Erythroblast (primary cell): Measurements from ENCODE around the gene PNMT.

Source experiments
- GATA1 ChIP-seq: IDR thresholded peaks from 2 replicates; pipeline ENCODE4 v1.6.1; 2011; ENCODE audit warnings: low read depth, mild to moderate bottlenecking, control low read depth, low read length, moderate library complexity
- POLR2A ChIP-seq: IDR thresholded peaks from 2 replicates; pipeline ENCODE4 v1.6.1; 2011; ENCODE audit warnings: mild to moderate bottlenecking, low read length

GRCh38 chr17:39658346-39658745 is 9.9 kb upstream of the PNMT start:
- TF ChIP-seq GATA1 (no peak), POLR2A (no peak)
